Activated CD4-positive, alpha-beta T cell treated with anti-CD3 and anti-CD28 coated beads, Interleukin-2, Interleukin-4, amounts not matched to agents 100 ng/mL and 50 ng/mL, durations not matched to agents 16 hours and 8 hours (primary cell): ENCODE measurements around the gene GCAT.
"Not testable (repeated sequence)": the region's sequence is repeated elsewhere in the genome, so short reads cannot be mapped to it uniquely, and the experiment has no call there.

ENCODE experiments used
- DNase-seq: peaks from one replicate; pipeline ENCODE4 v3.0.0-alpha.2; 2020; ENCODE audit warnings: low spot score

Gene GCAT

GRCh38 chr22:37782340-37783168 lies 25.2 kb upstream of the GCAT start:
- DNase-seq = no peak

GRCh38 chr22:37784829-37785495 lies 22.8 kb upstream of the GCAT start:
- no peak for DNase-seq

GRCh38 chr22:37790234-37790633 lies 17.5 kb upstream of the GCAT start:
- DNase-seq = no peak

GRCh38 chr22:37792494-37792893 lies 15.2 kb upstream of the GCAT start:
- DNase-seq = no peak

GRCh38 chr22:37794376-37794775 lies 13.4 kb upstream of the GCAT start:
- DNase-seq = no peak

- no peak for DNase-seq
Measured at GRCh38 chr22:37796079-37796478, 11.7 kb upstream of the GCAT start.

GRCh38 chr22:37797259-37797658 lies 10.5 kb upstream of the GCAT start:
- not testable (repeated sequence) for DNase-seq

GRCh38 chr22:37797874-37798500 lies 9.7 kb upstream of the GCAT start:
- DNase-seq = no peak

- not testable (repeated sequence) for DNase-seq
Measured at GRCh38 chr22:37799979-37800378, 7.8 kb upstream of the GCAT start.

- no peak for DNase-seq
Measured at GRCh38 chr22:37801946-37802309, 5.8 kb upstream of the GCAT start.

GRCh38 chr22:37802310-37803194 lies 5.2 kb upstream of the GCAT start:
- no peak for DNase-seq

- DNase-seq = no peak
Measured at GRCh38 chr22:37803195-37803638, 4.5 kb upstream of the GCAT start.

GRCh38 chr22:37803639-37804351 lies 3.9 kb upstream of the GCAT start:
- DNase-seq = no peak

GRCh38 chr22:37804352-37804880 lies 3.3 kb upstream of the GCAT start:
- no peak for DNase-seq

GRCh38 chr22:37804881-37805809 lies 2.6 kb upstream of the GCAT start:
- DNase-seq = peak; percentile 71

- DNase-seq = no peak
Measured at GRCh38 chr22:37805810-37806277, 1.9 kb upstream of the GCAT start.

- DNase-seq = no peak
Measured at GRCh38 chr22:37806409-37807333, 1.1 kb upstream of the GCAT start.

GRCh38 chr22:37808294-37808657 lies 542 bp downstream of the GCAT start:
- DNase-seq = no peak
